Measurements from ENCODE around the gene SHISAL2B. TPM values are rescaled to one million over a fixed set of nuclear protein-coding genes. Genes with fewer than 3 reads are reported as not detected.

Gene SHISAL2B
- total and polyA plus RNA-seq, 2 donors (not counting 1 experiment from before 2014, with no cell fraction given) = not detected

DNA sequence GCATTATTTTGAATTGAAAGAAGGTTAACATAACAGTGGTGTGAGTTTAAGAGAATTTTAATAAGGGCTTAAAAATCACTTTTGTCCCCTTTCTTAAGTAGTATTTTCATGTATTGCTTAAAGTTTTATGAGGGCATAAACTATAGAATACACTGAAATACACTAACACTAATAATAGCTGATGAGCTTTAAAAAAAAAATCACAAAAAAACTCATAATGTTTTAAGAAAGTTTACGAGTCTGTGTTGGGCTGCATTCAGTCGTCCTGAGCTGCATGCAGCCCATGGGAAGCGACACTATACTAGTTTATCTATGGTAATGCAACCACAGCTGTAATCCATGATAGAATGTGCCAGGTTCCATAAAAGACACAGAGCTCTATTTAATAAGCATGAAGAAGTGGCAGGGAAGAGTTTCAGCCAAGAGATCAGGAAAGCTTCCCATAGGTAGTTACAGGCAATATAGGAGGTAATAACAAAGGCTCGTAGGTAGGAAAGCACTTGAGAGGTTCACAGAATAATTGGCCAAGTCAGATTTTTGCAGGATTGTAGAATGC, 73.7 kb downstream of the SHISAL2B start:
- H3K9ac ChIP-seq (ENCODE audit: low read length) = no peak overlapping the region
- Mint-ChIP-seq H3K27ac (no peak overlapping the region), H3K4me1 (peaks cover 35% of the 10 kb centered on the region), H3K4me3 (no peak overlapping the region), H3K9me3 (ENCODE audit: insufficient read depth) (no peaks in the 10 kb centered on the region), H3K27me3 (no peaks in the 10 kb centered on the region)
- H3K79me2 ChIP-seq (ENCODE audit: control insufficient read depth, insufficient read depth, low read length) = peaks cover 75% of the 10 kb centered on the region
- intact Hi-C loops (cut with micrococcal nuclease) = loop anchor here (10.0 kb wide), 1 partner anchor 271 kb away; no protein-coding TSS in a partner anchor
- no peaks in the 10 kb centered on the region for H3K27me3 ChIP-seq (replicated peaks in 1 of 4; ENCODE audit: control extremely low read depth in 1 of 4, control insufficient read depth in 3 of 4, insufficient read depth in 4 of 4, low read length in 3 of 4)
- ATAC-seq (ENCODE audit: low read depth) = no peak
- H3K4me1 ChIP-seq (ENCODE audit: control insufficient read depth in 2 of 2, insufficient read depth in 2 of 2, low read length in 2 of 2) = peaks cover 20 to 21% of the 10 kb centered on the region in 2 donors
- no peaks in the 10 kb centered on the region for H3K9me3 ChIP-seq (ENCODE audit: control extremely low read depth in 1 of 3, control insufficient read depth in 2 of 3, insufficient read depth in 1 of 3, low read length in 2 of 3)
- CTCF ChIA-PET = interaction anchor here (0.6 to 0.7 kb wide), 2 partner anchors 129 to 719 kb away, joined by 3 read pairs; no protein-coding TSS in a partner anchor
- WGBS (ENCODE audit: insufficient coverage) = 100% methylated on average over 1 of the region's 4 CpGs
- no peak overlapping the region for H3K4me3 ChIP-seq (ENCODE audit: control extremely low read depth in 1 of 5, extremely low read depth in 1 of 5, insufficient read depth in 1 of 5, low read depth in 2 of 5, low read length in 4 of 5)
- no peak overlapping the region for H3K27ac ChIP-seq (ENCODE audit: low read length in 2 of 2)
- peaks cover 9% of the 10 kb centered on the region for H4K20me1 ChIP-seq (ENCODE audit: control insufficient read depth, insufficient read depth, low read length, poor library complexity, severe bottlenecking)
- H3K36me3 ChIP-seq (replicated peaks in 1 of 2; ENCODE audit: control extremely low read depth in 1 of 2, control insufficient read depth in 1 of 2, extremely low read depth in 1 of 2, insufficient read depth in 2 of 2, low read length in 1 of 2) = peaks cover 2 to 9% of the 10 kb centered on the region in 2 experiments
- no peak overlapping the region for H2AFZ ChIP-seq (ENCODE audit: insufficient read depth, low read depth, low read length, poor library complexity, severe bottlenecking)
- no peak overlapping the region for H3K4me2 ChIP-seq (replicated peaks; ENCODE audit: low read depth, low read length, poor library complexity, severe bottlenecking)
- TF ChIP-seq, protein P1, sequence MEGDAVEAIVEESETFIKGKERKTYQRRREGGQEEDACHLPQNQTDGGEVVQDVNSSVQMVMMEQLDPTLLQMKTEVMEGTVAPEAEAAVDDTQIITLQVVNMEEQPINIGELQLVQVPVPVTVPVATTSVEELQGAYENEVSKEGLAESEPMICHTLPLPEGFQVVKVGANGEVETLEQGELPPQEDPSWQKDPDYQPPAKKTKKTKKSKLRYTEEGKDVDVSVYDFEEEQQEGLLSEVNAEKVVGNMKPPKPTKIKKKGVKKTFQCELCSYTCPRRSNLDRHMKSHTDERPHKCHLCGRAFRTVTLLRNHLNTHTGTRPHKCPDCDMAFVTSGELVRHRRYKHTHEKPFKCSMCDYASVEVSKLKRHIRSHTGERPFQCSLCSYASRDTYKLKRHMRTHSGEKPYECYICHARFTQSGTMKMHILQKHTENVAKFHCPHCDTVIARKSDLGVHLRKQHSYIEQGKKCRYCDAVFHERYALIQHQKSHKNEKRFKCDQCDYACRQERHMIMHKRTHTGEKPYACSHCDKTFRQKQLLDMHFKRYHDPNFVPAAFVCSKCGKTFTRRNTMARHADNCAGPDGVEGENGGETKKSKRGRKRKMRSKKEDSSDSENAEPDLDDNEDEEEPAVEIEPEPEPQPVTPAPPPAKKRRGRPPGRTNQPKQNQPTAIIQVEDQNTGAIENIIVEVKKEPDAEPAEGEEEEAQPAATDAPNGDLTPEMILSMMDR (IDR thresholded peaks at IDR 0.05) = no peak
- no peak for TF ChIP-seq EZH2 (IDR thresholded peaks at IDR 0.05; ENCODE audit: borderline replicate concordance, insufficient read depth, low read depth, low read length, poor library complexity, severe bottlenecking)
- POLR2A ChIA-PET = no interaction called here
- DNase-seq = no peak

GRCh38 chr5:64765804-64766504, 75.7 kb downstream of the SHISAL2B start:
- H3K4me2 ChIP-seq (replicated peaks; ENCODE audit: low read depth, low read length, poor library complexity, severe bottlenecking) = no peak overlapping the region
- H3K79me2 ChIP-seq (ENCODE audit: control insufficient read depth, insufficient read depth, low read length) = peaks cover 82% of the 10 kb centered on the region
- H3K9me3 ChIP-seq (ENCODE audit: control extremely low read depth in 1 of 3, control insufficient read depth in 2 of 3, insufficient read depth in 1 of 3, low read length in 2 of 3) = no peaks in the 10 kb centered on the region
- Mint-ChIP-seq H3K9me3 (ENCODE audit: insufficient read depth) (no peaks in the 10 kb centered on the region), H3K4me1 (peaks cover 43% of the 10 kb centered on the region), H3K27me3 (no peaks in the 10 kb centered on the region), H3K4me3 (no peak overlapping the region), H3K27ac (no peak overlapping the region)
- TF ChIP-seq, protein P1 (IDR thresholded peaks at IDR 0.05) = no peak
- TF ChIP-seq EZH2 (IDR thresholded peaks at IDR 0.05; ENCODE audit: borderline replicate concordance, insufficient read depth, low read depth, low read length, poor library complexity, severe bottlenecking) = no peak
- peaks cover 2 to 9% of the 10 kb centered on the region in 2 experiments for H3K36me3 ChIP-seq (replicated peaks in 1 of 2; ENCODE audit: control extremely low read depth in 1 of 2, control insufficient read depth in 1 of 2, extremely low read depth in 1 of 2, insufficient read depth in 2 of 2, low read length in 1 of 2)
- no peak overlapping the region for H2AFZ ChIP-seq (ENCODE audit: insufficient read depth, low read depth, low read length, poor library complexity, severe bottlenecking)
- intact Hi-C loops (cut with micrococcal nuclease) = loop anchor here (10.0 kb wide), 1 partner anchor 269 kb away; no protein-coding TSS in a partner anchor
- no CpG with 5 or more reads among the region's 2 CpGs for WGBS (ENCODE audit: insufficient coverage)
- POLR2A ChIA-PET = no interaction called here
- peaks cover 29 to 32% of the 10 kb centered on the region in 2 donors for H3K4me1 ChIP-seq (ENCODE audit: control insufficient read depth in 2 of 2, insufficient read depth in 2 of 2, low read length in 2 of 2)
- H3K27ac ChIP-seq (ENCODE audit: low read length in 2 of 2) = no peak overlapping the region
- H3K27me3 ChIP-seq (replicated peaks in 1 of 4; ENCODE audit: control extremely low read depth in 1 of 4, control insufficient read depth in 3 of 4, insufficient read depth in 4 of 4, low read length in 3 of 4) = no peaks in the 10 kb centered on the region
- DNase-seq (no peak), ATAC-seq (ENCODE audit: low read depth) (no peak)
- CTCF ChIA-PET = no interaction called here
- H3K4me3 ChIP-seq (ENCODE audit: control extremely low read depth in 1 of 5, extremely low read depth in 1 of 5, insufficient read depth in 1 of 5, low read depth in 2 of 5, low read length in 4 of 5) = no peak overlapping the region
- H4K20me1 ChIP-seq (ENCODE audit: control insufficient read depth, insufficient read depth, low read length, poor library complexity, severe bottlenecking) = no peaks in the 10 kb centered on the region
- H3K9ac ChIP-seq (ENCODE audit: low read length) = no peak overlapping the region

Measured in B cell (primary cell).